DOHH2 (cell line): ENCODE measurements around the gene IFIH1.

Experiments
- H3F3A ChIP-seq: fragments of 200-600 bp; sonication (generic), shearing (Covaris generic); 2 replicates; pipeline ENCODE4 v1.6.0; 2016; ENCODE audit warnings: antibody characterized with exemption, mild to moderate bottlenecking; ENCODE audit not compliant: control insufficient read depth, insufficient read depth
- H3K27ac ChIP-seq: fragments of 200-600 bp; sonication (generic); 2 replicates; pipeline ENCODE4 v1.5.1; 2014; ENCODE audit warnings: low read depth, mild to moderate bottlenecking, low read length, moderate library complexity
- H3K27me3 ChIP-seq: fragments of 200-600 bp; sonication (generic); 2 replicates; pipeline ENCODE4 v1.6.1; 2014; ENCODE audit warnings: mild to moderate bottlenecking, low read length, mixed read lengths; ENCODE audit not compliant: control insufficient read depth
- H3K36me3 ChIP-seq: fragments of 200-600 bp; sonication (generic); 2 replicates; pipeline ENCODE4 v1.6.1; 2014; ENCODE audit warnings: mild to moderate bottlenecking, low read length, moderate library complexity, mixed read lengths; ENCODE audit not compliant: control insufficient read depth
- H3K4me1 ChIP-seq: fragments of 200-600 bp; sonication (generic); 2 replicates; pipeline ENCODE4 v1.6.1; 2014; ENCODE audit warnings: mild to moderate bottlenecking, low read length, mixed read lengths; ENCODE audit not compliant: control insufficient read depth
- H3K4me2 ChIP-seq: fragments of 200-600 bp; sonication (generic); 2 replicates; pipeline ENCODE4 v1.6.0; 2014; ENCODE audit warnings: mild to moderate bottlenecking, low read length, moderate library complexity
- H3K4me3 ChIP-seq: fragments of 200-600 bp; sonication (generic); 2 replicates; pipeline ENCODE4 v1.5.1; 2014; ENCODE audit warnings: mild to moderate bottlenecking, low read length, mixed read lengths
- H3K79me2 ChIP-seq: fragments of 200-600 bp; sonication (generic); 2 replicates; pipeline ENCODE4 v1.6.1; 2014; ENCODE audit warnings: mild to moderate bottlenecking, low read length, mixed read lengths; ENCODE audit not compliant: control insufficient read depth
- H3K9me2 ChIP-seq: fragments of 200-600 bp; sonication (generic); replicated peaks from 2 replicates; pipeline ENCODE4 v1.6.1; 2014; ENCODE audit warnings: mild to moderate bottlenecking, low read length, mixed read lengths; ENCODE audit not compliant: control insufficient read depth
- H3K9me3 ChIP-seq: fragments of 200-600 bp; sonication (generic); 2 replicates; pipeline ENCODE4 v1.6.1; 2014; ENCODE audit warnings: antibody characterized with exemption, low read length, mixed read lengths; ENCODE audit not compliant: control insufficient read depth, insufficient read depth
- H4K20me1 ChIP-seq: fragments of 200-600 bp; sonication (generic); 2 replicates; pipeline ENCODE4 v1.6.0; 2014; ENCODE audit warnings: low read depth, mild to moderate bottlenecking, antibody characterized with exemption, low read length, moderate library complexity; ENCODE audit not compliant: control insufficient read depth, insufficient read depth
- CTCF ChIP-seq: fragments of 200-600 bp; sonication (generic); IDR thresholded peaks from one replicate; pipeline ENCODE4 v1.5.1; 2014; ENCODE audit warnings: antibody characterized with exemption, mild to moderate bottlenecking, low read depth, low read length; ENCODE audit not compliant: poor library complexity, severe bottlenecking
- EZH2phosphoT487 ChIP-seq: fragments of 200-600 bp; sonication (generic); IDR thresholded peaks from 2 replicates; pipeline ENCODE4 v1.6.1; 2017; ENCODE audit warnings: borderline replicate concordance, mild to moderate bottlenecking, antibody characterized with exemption, low read length, moderate library complexity, mixed read lengths

IFIH1 gene

GRCh38 chr2:162217598-162217997 is 100.9 kb downstream of the IFIH1 start:
- Histone ChIP-seq H3F3A (no peaks in the 10 kb centered on the region), H3K4me3 (no peak overlapping the region), H3K4me2 (no peak overlapping the region), H3K9me2 (no peaks in the 10 kb centered on the region), H3K4me1 (no peaks in the 10 kb centered on the region), H3K36me3 (no peaks in the 10 kb centered on the region), H4K20me1 (no peaks in the 10 kb centered on the region), H3K27ac (no peak overlapping the region), H3K27me3 (no peaks in the 10 kb centered on the region), H3K79me2 (no peaks in the 10 kb centered on the region), H3K9me3 (no peaks in the 10 kb centered on the region)
- no peak for TF ChIP-seq CTCF
- TF ChIP-seq EZH2phosphoT487, result no peak
